22Rv1 (cell line): ENCODE results near the gene MROH2A.

Experiments
- H3K27ac ChIP-seq: fragments of 450-650 bp; 2 replicates; pipeline ENCODE4 v1.5.1; 2017
- ZFX ChIP-seq: fragments of 450-650 bp; IDR thresholded peaks from 2 replicates; pipeline ENCODE4 v1.6.1; 2017; ENCODE audit warnings: antibody characterized with exemption, borderline replicate concordance
- TF ChIP-seq, protein P1 (sequence below): fragments of 450-650 bp; IDR thresholded peaks from 2 replicates; pipeline ENCODE4 v1.5.1; 2017; ENCODE audit warnings: mild to moderate bottlenecking

The MROH2A gene

DNA sequence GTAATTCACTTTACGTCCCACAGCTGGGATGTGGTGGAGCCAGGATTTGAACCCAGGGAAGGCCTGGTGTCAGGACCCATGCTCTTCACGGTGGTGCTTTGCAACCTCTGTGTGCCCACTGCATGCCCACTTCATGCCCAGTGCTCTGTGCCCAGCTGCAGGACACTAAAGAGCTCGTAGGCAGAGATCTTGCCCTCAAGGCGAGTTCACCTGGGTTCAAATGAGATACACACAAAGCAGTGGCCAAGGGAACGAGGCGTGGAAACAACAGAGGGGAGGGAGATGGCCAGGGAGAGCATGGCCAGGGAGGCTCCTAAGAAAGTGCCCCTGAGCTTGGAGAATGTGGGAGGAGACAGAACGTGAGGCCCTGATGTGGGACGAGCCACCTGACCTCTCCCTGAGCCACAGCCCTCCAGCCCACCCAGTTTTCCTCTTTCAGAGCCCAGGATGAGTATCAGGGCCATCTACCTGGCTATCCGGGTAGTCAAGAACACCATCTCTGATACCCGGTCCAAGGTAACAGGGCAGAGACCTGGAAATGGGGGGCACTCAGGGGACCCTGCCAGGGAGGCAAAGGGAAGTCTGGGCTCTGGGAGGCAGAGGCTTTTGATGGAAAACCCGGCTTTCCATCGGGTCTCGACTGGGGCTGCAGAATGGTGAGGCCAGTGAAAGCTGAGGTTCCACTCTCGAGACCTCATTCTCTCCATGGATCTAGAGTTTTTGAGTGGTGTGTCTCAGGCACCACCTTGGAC, 20.4 kb downstream of the MROH2A start:
- H3K27ac ChIP-seq, result no peak overlapping the region
- TF ChIP-seq ZFX, result no peak
- TF ChIP-seq, protein P1, sequence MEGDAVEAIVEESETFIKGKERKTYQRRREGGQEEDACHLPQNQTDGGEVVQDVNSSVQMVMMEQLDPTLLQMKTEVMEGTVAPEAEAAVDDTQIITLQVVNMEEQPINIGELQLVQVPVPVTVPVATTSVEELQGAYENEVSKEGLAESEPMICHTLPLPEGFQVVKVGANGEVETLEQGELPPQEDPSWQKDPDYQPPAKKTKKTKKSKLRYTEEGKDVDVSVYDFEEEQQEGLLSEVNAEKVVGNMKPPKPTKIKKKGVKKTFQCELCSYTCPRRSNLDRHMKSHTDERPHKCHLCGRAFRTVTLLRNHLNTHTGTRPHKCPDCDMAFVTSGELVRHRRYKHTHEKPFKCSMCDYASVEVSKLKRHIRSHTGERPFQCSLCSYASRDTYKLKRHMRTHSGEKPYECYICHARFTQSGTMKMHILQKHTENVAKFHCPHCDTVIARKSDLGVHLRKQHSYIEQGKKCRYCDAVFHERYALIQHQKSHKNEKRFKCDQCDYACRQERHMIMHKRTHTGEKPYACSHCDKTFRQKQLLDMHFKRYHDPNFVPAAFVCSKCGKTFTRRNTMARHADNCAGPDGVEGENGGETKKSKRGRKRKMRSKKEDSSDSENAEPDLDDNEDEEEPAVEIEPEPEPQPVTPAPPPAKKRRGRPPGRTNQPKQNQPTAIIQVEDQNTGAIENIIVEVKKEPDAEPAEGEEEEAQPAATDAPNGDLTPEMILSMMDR, result no peak

DNA sequence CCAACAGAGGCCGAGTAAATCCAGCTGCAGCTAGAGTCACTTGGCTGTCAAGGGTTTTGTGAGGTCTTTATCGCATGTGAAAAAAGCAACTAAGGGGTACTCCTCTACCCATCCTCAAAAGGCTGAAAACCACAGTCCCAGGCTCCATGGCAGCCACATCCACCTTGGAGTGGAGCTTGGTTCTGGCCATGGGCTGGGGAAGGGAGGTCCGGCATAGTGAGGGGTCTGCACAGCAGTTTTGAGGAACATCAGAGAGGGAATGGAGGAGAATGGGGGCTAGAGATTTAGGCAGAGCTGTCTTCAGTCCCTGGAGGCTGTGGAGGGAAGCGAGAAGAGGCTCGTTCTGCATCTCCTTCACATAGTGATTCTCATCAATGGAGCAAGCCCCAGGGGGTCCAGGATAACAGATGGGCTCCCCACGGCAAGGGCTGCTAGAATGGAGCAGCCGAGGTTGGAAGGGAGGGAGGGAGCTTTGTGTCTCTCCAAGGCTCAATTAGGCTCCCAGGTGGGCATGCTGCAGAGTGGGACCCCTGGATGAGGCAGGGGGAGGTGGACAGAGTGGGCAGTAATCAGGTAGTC, 21.0 kb downstream of the MROH2A start:
- H3K27ac ChIP-seq, result no peak overlapping the region
- TF ChIP-seq, protein P1, result no peak
- no peak for TF ChIP-seq ZFX

DNA sequence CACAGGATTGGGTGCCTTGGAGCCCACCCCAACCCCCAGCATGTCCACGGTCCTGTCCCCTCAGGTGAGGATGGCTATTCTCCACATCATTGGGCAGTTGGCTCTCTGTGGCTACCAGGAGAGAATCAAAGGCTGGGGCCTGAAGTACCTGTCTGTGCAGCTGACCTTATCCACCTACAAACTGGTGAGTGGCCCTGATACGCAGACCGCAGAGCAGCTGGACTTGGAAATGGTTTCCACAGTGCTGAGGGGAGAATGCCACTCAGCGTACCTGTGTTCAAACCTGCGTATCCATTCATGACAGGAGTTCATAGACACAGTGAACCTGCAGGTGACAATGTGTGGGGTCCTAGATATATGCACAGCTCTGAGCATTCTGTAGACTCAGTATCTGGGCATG, 21.6 kb downstream of the MROH2A start:
- TF ChIP-seq, protein P1, result no peak
- TF ChIP-seq ZFX, result no peak
- H3K27ac ChIP-seq, result no peak overlapping the region

DNA sequence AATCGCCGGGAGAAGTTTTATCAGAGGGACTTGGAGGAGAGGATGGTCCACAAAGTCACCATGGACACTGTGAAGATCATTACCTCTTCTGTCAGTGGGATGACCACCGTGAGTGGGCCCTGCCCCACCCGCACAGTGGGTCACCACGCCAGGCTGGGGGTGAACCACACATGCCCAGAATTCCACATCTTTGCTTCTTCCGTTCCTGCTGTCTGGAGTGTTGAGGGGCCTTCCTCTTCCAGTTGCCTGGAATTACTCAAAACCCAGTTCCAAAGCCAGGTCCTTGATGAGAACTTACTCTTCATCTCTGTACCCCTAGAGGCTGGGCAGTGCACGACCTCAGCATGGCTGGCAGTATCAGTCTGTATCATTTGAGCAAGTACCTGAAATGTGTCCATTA, 22.1 kb downstream of the MROH2A start:
- no peak for TF ChIP-seq ZFX
- TF ChIP-seq, protein P1, result no peak
- no peak overlapping the region for H3K27ac ChIP-seq

DNA sequence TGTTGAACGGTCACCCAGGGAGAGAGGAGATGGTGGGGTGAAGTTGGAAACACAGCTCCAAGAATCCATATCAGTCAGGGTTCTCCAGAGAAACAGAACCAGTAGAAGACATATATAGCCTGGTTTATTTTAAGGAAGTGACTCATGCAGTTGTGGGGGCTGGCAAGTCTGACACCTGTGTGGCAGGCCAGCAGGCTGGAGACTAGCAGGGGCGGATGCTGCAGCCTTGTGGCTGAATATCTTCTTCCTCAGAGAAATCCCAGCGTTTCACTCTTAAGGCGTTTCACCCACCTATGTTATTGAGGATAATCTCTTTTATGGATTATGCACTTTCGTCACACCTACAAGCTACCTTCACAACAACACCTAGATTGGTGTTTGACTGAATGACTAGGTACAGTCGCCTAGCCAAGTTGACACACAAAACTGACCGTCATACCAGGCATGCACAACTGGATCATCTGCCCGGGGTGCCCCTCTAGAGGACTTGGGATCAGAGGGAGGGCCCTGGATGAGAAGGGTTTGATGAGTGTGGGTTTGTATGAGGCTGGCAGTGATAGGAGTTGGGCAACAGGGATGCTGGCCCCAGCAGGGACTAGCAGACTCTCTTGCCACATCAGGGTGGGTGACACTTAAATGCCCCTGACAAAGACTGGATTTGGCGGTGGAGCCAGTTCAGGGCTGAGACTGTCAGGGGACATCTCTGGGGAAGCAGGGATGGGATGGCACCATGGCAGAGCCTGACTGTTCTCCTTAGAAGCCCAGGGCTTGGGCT, 23.4 kb downstream of the MROH2A start:
- H3K27ac ChIP-seq, result no peak overlapping the region
- TF ChIP-seq ZFX, result no peak
- TF ChIP-seq, protein P1, result no peak

DNA sequence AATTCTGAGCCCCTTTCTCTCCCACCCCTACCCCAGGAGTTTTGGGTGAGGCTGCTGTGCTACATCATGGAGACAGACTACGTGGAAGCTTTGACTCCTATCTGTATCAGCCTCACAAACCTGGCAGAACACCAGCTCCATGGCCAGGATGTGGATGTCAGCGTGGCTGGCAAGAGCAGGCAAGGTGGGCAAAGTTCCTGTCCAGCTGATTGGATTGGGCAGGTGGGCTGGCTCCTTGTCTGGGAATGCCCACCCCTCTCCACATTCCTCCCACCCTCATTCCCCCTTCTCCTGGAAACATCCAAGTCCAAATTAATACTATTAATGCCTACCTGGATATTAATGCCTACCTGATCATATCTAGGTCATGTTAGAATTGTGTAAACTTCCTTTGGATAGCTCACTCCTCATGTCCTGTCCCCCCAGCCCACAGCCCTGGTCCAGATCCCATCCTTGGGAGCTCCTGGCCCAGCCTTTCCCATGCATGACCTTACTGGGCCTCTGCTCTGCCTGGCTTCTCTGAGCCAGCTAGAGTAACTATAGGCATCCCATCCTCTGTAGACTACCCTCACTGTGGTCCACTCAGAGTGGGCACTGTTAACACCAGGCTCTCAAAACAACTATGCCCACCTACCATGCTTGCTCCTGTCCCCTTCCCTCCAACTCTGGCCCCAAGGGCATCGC, 24.1 kb downstream of the MROH2A start:
- no peak for TF ChIP-seq ZFX
- TF ChIP-seq, protein P1, result no peak
- no peak overlapping the region for H3K27ac ChIP-seq
